ENCODE measurements around the gene CAPN12. TPM values are rescaled to one million over a fixed set of nuclear protein-coding genes. Genes with fewer than 3 reads are reported as not detected.

CAPN12 gene
- total RNA-seq, 8 experiments from 2014 or later = 0.11 to 3.7 (median 0.53) TPM

DNA sequence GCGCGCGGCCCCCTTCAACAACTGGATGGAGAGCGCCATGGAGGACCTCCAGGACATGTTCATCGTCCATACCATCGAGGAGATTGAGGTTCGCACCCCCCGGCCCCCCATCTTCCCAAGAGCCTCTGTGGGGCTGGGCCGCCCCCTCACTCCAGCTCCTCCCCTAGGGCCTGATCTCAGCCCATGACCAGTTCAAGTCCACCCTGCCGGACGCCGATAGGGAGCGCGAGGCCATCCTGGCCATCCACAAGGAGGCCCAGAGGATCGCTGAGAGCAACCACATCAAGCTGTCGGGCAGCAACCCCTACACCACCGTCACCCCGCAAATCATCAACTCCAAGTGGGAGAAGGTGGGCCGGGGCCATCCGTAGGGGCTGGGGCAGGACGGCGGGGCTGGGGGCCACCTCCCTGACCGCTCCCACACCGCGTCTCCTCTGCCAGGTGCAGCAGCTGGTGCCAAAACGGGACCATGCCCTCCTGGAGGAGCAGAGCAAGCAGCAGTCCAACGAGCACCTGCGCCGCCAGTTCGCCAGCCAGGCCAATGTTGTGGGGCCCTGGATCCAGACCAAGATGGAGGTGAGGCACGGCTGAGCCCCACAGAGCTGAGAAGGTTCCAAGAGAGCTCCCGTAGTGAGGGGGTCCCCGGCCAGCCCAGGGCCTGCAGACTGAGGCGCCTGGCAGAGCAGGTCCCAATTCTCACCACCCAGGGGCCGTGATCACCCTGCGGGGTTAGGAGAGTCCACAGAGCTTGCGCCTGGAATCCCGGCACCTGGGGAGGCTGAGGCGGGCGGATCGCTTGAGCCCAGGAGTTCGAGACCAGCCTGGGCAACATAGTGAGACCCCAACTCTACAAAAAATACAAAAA is 20.1 kb downstream of the CAPN12 start:
- ATAC-seq (replicated peaks in 6 of 8) = no peak
- in situ Hi-C loops (cut with MboI; ENCODE audit: low pct_unique_long_range_greater_than_20kb in 2 of 9, low sequenced_read_pairs in 9 of 9, unreplicated experiment in 9 of 9) = no loop called here
- peaks cover 8 to 9% of the 10 kb centered on the region in 2 donors for H3K4me1 ChIP-seq (replicated peaks in 1 of 2)
- no peak overlapping the region for H3K4me3 ChIP-seq
- 91 to 100% (median 100%) methylated on average over 4 to 5 of the region's 42 CpGs; no CpG with 5 or more reads in 7 of the 10 experiments for WGBS, 10 experiments
- no peak overlapping the region for H3K27ac ChIP-seq

GRCh38 chr19:38723606-38723965 is 20.7 kb downstream of the CAPN12 start:
- 60% methylated on average over 1 of the region's 11 CpGs; no CpG with 5 or more reads in 9 of the 10 experiments for WGBS, 10 experiments
- no peak overlapping the region for H3K27ac ChIP-seq
- H3K4me1 ChIP-seq (replicated peaks in 1 of 2) = peaks cover 8 to 9% of the 10 kb centered on the region in 2 donors
- H3K4me3 ChIP-seq = no peak overlapping the region
- ATAC-seq (replicated peaks in 6 of 8) = no peak
- in situ Hi-C loops (cut with MboI; ENCODE audit: low pct_unique_long_range_greater_than_20kb in 2 of 9, low sequenced_read_pairs in 9 of 9, unreplicated experiment in 9 of 9) = no loop called here

DNA sequence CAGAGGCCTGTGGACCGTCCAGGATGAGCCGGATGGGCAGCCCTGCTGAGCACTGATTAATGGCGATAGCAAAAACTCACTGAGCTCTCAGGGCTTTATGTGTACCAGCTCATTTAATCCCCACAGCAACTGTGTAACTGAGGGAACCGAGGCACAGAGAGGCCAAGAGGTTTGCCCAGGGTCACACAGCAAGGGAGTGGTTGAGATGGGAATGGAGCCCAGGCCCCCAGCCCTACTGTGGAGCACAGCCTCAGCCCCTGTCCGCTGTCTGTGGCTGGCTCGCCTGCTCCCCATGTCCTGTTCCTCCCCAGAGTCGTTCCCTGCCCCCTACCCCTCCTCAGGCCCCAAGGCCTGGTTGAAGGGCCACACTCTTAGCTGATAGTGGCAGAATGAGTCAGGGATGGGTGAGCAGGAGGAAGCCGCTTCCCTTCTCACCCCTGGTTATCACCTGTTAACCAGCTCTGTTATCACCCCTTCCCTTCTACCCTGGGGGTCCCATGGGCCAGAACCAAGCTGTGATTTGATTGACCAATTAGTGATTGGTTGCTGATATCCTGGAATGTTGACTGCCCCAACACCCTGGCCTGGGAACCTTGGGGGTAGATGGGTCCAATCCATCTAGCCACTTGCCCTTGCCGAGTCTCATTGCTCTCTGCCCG is 21.2 kb downstream of the CAPN12 start:
- 75 to 100% (median 95%) methylated on average over 1 to 2 of the region's 10 CpGs; no CpG with 5 or more reads in 6 of the 10 experiments for WGBS, 10 experiments
- Histone ChIP-seq H3K4me1 (replicated peaks in 1 of 2) (peaks cover 8 to 9% of the 10 kb centered on the region in 2 donors), H3K27ac (no peak overlapping the region), H3K4me3 (no peak overlapping the region)
- in situ Hi-C loops (cut with MboI; ENCODE audit: low pct_unique_long_range_greater_than_20kb in 2 of 9, low sequenced_read_pairs in 9 of 9, unreplicated experiment in 9 of 9) = no loop called here
- ATAC-seq (replicated peaks in 6 of 8) = no peak

DNA sequence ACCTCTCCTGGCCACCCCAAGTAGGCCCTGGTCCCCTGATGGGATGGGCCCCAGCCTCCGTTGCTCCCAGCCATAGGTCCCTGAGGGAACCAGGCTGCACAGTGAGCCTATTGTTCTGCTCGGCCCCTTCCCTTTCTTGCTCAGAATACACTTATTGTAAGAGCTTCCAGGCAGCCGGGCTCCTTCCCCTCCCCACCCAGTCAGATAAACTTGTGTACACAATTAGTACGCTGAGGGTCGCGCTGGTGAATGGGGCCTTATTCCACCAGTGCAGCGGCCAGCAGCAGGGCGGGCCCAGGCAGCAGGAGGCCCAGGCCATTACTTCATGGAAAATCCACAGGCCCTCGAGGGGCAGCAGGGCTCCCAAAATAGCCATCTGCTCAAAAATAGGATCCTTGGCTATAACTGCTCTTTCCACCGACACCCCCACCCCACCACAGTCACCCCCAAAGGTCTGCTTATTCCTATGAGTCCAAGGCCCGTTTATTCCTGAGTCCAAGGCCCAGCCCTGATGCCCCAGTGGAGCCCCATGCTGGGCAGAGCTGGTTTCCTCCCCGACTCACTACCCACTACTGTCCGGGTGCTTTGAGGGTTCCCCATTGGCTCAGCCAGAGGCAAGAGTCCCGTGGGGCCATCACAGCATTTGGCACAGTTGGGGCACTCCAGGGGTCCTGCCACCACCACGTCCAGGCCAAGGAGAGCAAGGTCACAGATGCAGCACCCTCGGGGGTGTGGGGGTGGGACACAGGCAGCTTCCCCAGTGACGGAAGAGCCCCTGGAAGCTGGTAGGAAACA is 22.1 kb downstream of the CAPN12 start:
- peaks cover 8 to 9% of the 10 kb centered on the region in 2 donors for H3K4me1 ChIP-seq (replicated peaks in 1 of 2)
- H3K27ac ChIP-seq = peak overlapping the region; percentile 28 to 45
- H3K4me3 ChIP-seq = no peak overlapping the region
- in situ Hi-C loops (cut with MboI; ENCODE audit: low pct_unique_long_range_greater_than_20kb in 2 of 9, low sequenced_read_pairs in 9 of 9, unreplicated experiment in 9 of 9) = no loop called here
- ATAC-seq (replicated peaks in 6 of 8) = peak in 6 of 8 experiments; percentile 22 to 83 (median 73)
- WGBS, 10 experiments = 0 to 100% (median 45%) methylated on average over 1 to 6 of the region's 17 CpGs; no CpG with 5 or more reads in 3 of the 10 experiments

DNA sequence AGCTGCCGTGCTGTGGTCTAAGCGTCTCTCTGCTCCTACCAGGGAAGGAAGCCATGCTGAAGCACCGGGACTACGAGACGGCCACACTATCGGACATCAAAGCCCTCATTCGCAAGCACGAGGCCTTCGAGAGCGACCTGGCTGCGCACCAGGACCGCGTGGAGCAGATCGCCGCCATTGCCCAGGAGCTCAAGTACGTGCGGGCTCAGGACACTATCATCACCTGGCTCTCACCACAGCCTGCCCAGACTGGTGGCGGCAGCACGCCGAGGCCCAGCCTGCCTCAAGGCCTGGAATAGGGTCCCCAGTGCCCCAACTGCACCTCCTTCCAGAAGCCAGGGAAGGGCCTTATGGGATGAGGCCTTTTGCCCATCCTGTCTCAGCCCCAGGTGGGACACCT is 22.8 kb downstream of the CAPN12 start:
- Histone ChIP-seq H3K27ac (no peak overlapping the region), H3K4me1 (replicated peaks in 1 of 2) (peaks cover 8 to 9% of the 10 kb centered on the region in 2 donors), H3K4me3 (no peak overlapping the region)
- in situ Hi-C loops (cut with MboI; ENCODE audit: low pct_unique_long_range_greater_than_20kb in 2 of 9, low sequenced_read_pairs in 9 of 9, unreplicated experiment in 9 of 9) = no loop called here
- 77 to 100% (median 94%) methylated on average over 1 to 13 of the region's 20 CpGs; no CpG with 5 or more reads in 5 of the 10 experiments for WGBS, 10 experiments
- peak in 1 of 8 experiments; percentile 2 for ATAC-seq (replicated peaks in 6 of 8)

DNA sequence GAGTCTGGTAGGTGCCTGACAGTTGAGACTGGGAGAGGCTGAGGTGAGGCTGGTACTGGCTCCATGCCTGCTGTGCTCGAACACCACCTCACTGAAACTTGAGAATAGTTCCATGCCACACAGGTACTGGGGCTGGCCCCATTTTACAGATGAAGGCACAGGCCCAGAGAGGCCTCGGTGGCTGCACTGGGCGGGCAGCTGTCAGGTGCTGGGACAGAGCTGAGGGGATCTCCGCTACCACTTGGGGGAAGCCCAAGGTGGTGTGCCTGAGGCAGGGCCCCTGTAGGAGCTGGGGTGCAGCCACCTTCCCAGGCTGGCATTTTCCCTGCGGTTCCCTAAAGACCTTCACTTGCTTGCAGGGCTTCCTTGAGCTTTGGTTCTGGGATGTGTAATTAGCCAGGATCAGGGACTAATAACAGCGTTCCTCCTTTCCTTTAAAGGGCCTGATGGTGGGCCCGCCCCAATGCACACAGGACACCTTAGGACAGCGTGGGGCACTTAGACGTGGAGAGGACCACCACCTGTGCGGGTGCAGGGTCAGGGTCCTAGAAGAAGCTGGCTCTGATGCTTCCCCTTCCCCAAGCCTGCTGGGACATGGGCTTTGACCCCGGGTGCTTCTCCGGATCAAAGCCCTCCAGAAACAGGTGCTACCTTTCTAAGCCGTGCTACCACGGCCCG is 23.6 kb downstream of the CAPN12 start:
- no peak overlapping the region for H3K27ac ChIP-seq
- 80 to 100% (median 97%) methylated on average over 1 to 11 of the region's 15 CpGs; no CpG with 5 or more reads in 2 of the 10 experiments for WGBS, 10 experiments
- peaks cover 8 to 9% of the 10 kb centered on the region in 2 donors for H3K4me1 ChIP-seq (replicated peaks in 1 of 2)
- ATAC-seq (replicated peaks in 6 of 8) = no peak
- H3K4me3 ChIP-seq = no peak overlapping the region
- in situ Hi-C loops (cut with MboI; ENCODE audit: low pct_unique_long_range_greater_than_20kb in 2 of 9, low sequenced_read_pairs in 9 of 9, unreplicated experiment in 9 of 9) = no loop called here

- in situ Hi-C loops (cut with MboI; ENCODE audit: low pct_unique_long_range_greater_than_20kb in 2 of 9, low sequenced_read_pairs in 9 of 9, unreplicated experiment in 9 of 9) = no loop called here
- Histone ChIP-seq H3K27ac (no peak overlapping the region), H3K4me1 (replicated peaks in 1 of 2) (peaks cover 8 to 9% of the 10 kb centered on the region in 2 donors), H3K4me3 (no peak overlapping the region)
- ATAC-seq (replicated peaks in 6 of 8) = peak in 3 of 8 experiments; percentile 4 to 19 (median 6)
- 80 to 100% (median 97%) methylated on average over 1 to 6 of the region's 24 CpGs; no CpG with 5 or more reads in 5 of the 10 experiments for WGBS, 10 experiments
Measured at GRCh38 chr19:38719761-38720558, 24.3 kb downstream of the CAPN12 start.

DNA sequence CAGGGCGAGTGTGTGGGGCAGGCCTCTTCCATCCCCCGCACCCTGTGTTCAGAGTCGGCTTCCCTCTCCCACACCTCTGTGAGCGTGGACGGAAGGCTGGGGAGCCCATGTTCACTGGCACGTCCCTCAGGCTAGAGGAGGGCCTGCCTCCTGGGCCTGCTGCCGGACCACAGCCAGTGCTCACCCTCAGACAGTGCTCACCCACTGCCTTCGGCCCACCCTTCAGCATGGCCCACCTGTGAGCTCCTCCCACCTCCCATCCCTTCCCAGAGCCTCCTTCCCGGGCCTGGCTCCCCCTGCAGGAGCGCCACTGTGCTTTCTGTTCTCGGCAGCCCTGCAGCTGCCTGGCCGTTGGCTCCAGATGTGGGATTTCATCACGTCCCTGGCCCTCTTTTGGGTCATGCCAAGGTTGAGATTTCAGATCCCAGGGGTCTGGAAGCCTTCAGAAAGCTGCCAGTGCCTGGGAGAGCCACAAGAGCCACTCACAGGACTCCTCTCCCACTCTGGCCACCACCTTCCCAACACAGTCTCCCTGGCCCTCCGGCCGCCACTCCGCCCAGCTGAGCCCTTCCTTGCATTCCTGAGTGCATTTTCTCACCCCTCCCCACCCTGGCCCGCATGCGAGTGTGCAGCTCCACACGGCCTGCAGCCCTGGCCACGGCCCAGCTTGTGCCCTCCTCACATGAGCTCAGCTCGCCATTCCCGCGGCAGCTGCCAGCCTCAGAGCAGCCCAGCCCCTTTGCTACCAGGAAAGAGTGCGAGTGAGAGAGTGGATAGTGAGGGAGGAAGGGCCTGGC is 25.3 kb downstream of the CAPN12 start:
- H3K4me1 ChIP-seq (replicated peaks in 1 of 2) = peaks cover 8 to 9% of the 10 kb centered on the region in 2 donors
- in situ Hi-C loops (cut with MboI; ENCODE audit: low pct_unique_long_range_greater_than_20kb in 2 of 9, low sequenced_read_pairs in 9 of 9, unreplicated experiment in 9 of 9) = no loop called here
- H3K27ac ChIP-seq = no peak overlapping the region
- 25 to 100% (median 42%) methylated on average over 1 to 6 of the region's 24 CpGs; no CpG with 5 or more reads in 3 of the 10 experiments for WGBS, 10 experiments
- peak in 5 of 8 experiments; percentile 22 to 94 (median 88) for ATAC-seq (replicated peaks in 6 of 8)
- H3K4me3 ChIP-seq = no peak overlapping the region

DNA sequence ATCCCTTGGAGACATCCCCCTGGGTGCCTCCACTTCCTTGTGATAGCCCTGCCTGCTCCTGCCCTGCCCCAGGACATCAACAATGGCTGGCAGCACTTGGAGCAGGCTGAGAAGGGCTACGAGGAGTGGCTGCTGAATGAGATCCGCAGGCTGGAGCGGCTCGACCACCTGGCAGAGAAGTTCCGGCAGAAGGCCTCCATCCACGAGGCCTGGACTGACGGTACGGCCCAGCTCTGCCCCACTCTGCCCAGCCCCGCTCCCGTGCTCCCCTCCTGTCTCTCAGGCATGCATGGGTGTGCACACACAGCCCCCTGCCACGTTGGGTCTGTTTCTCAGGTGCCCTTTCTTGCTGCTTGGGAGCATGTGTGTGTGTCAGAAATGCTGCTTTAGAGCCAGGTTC is 26.4 kb downstream of the CAPN12 start:
- no peak for ATAC-seq (replicated peaks in 6 of 8)
- no peak overlapping the region for H3K4me3 ChIP-seq
- H3K4me1 ChIP-seq (replicated peaks in 1 of 2) = peaks cover 8 to 9% of the 10 kb centered on the region in 2 donors
- in situ Hi-C loops (cut with MboI; ENCODE audit: low pct_unique_long_range_greater_than_20kb in 2 of 9, low sequenced_read_pairs in 9 of 9, unreplicated experiment in 9 of 9) = no loop called here
- whole genome bisulfite sequencing, 10 experiments = 81 to 100% (median 95%) methylated on average over 1 to 4 of the region's 11 CpGs; no CpG with 5 or more reads in 6 of the 10 experiments
- H3K27ac ChIP-seq = no peak overlapping the region

GRCh38 chr19:38717051-38717450 is 27.2 kb downstream of the CAPN12 start:
- no peak overlapping the region for H3K27ac ChIP-seq
- H3K4me1 ChIP-seq (replicated peaks in 1 of 2) = peaks cover 5 to 6% of the 10 kb centered on the region in 2 donors
- WGBS, 10 experiments = 93 to 100% (median 93%) methylated on average over 1 to 5 of the region's 17 CpGs; no CpG with 5 or more reads in 7 of the 10 experiments
- H3K4me3 ChIP-seq = no peak overlapping the region
- no peak for ATAC-seq (replicated peaks in 6 of 8)
- in situ Hi-C loops (cut with MboI; ENCODE audit: low pct_unique_long_range_greater_than_20kb in 2 of 9, low sequenced_read_pairs in 9 of 9, unreplicated experiment in 9 of 9) = no loop called here

DNA sequence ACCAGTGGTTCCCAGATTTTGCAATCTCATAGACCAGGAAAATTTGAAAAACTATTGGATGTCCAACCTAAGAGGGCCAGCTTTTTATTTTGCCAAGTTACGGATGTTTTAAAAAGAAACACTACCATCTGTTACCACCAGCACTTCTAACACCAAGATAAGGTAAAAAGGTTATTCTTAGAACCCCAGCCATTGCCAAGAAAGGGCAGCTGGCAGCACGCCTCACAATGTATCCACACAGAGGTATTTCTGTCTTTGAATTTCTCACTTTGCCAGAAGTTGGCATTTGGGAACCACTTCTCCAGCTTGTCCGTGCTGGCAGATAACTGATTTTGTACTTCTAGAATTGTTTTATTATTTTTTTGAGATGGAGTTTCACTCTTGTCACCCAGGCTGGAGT is 28.7 kb downstream of the CAPN12 start:
- no peak for ATAC-seq (replicated peaks in 6 of 8)
- no peak overlapping the region for H3K4me3 ChIP-seq
- in situ Hi-C loops (cut with MboI; ENCODE audit: low pct_unique_long_range_greater_than_20kb in 2 of 9, low sequenced_read_pairs in 9 of 9, unreplicated experiment in 9 of 9) = no loop called here
- no peaks in the 10 kb centered on the region for H3K4me1 ChIP-seq (replicated peaks in 1 of 2)
- WGBS, 10 experiments = 86 to 100% (median 100%) methylated on average over 1 to 3 of the region's 3 CpGs; no CpG with 5 or more reads in 1 of the 10 experiments
- H3K27ac ChIP-seq = no peak overlapping the region

Data from motor neuron (in vitro differentiated cells).